Measurements from ENCODE around the gene PRDM9. TPM values are rescaled to one million over a fixed set of nuclear protein-coding genes. Genes with fewer than 3 reads are reported as not detected.

Gene PRDM9
- total and polyA plus RNA-seq, 11 donors: not detected

GRCh38 chr5:23466401-23466912 is 41.0 kb upstream of the PRDM9 start:
- intact Hi-C loops (cut with DNase I): no loop called here
- no peak for TF ChIP-seq POLR2A (IDR thresholded peaks at IDR 0.05)
- TF ChIP-seq CTCF (IDR thresholded peaks at IDR 0.05): no peak
- no peak for DNase-seq

GRCh38 chr5:23468658-23469057 is 38.8 kb upstream of the PRDM9 start:
- ATAC-seq (no peak), DNase-seq (no peak)
- Histone ChIP-seq H3K4me1 (no peaks in the 10 kb centered on the region), H3K9me3 (peaks cover 0 to 12% (median 4%) of the 10 kb centered on the region in 12 donors), H3K27ac (no peak overlapping the region), H3K27me3 (no peaks in the 10 kb centered on the region), H3K4me3 (no peak overlapping the region), H3K36me3 (no peaks in the 10 kb centered on the region)
- 78 to 81% (median 81%) methylated on average over 3 of the region's 3 CpGs for WGBS, 4 donors
- intact Hi-C loops (cut with DNase I): no loop called here
- TF ChIP-seq POLR2A (IDR thresholded peaks at IDR 0.05) (no peak), CTCF (IDR thresholded peaks at IDR 0.05) (no peak)

More at GRCh38 chr5:23466401-23466912, 41.0 kb upstream of the PRDM9 start:
- ATAC-seq: no peak
- peaks cover 0 to 12% (median 6%) of the 10 kb centered on the region in 12 donors for H3K9me3 ChIP-seq
- 6 to 28% (median 19%) methylated on average over 2 of the region's 2 CpGs for WGBS, 4 donors
- H3K27ac ChIP-seq: no peak overlapping the region
- H3K4me3 ChIP-seq: no peak overlapping the region
- H3K27me3 ChIP-seq: no peaks in the 10 kb centered on the region
- H3K4me1 ChIP-seq: no peaks in the 10 kb centered on the region
- no peaks in the 10 kb centered on the region for H3K36me3 ChIP-seq

- no peaks in the 10 kb centered on the region for H3K4me1 ChIP-seq
- H3K4me3 ChIP-seq: no peak overlapping the region
- peaks cover 0 to 4% (median 0%) of the 10 kb centered on the region in 12 donors for H3K9me3 ChIP-seq
- DNase-seq: no peak
- no peak for ATAC-seq
- H3K27ac ChIP-seq: no peak overlapping the region
- H3K36me3 ChIP-seq: no peaks in the 10 kb centered on the region
- H3K27me3 ChIP-seq: no peaks in the 10 kb centered on the region
- TF ChIP-seq POLR2A (IDR thresholded peaks at IDR 0.05) (no peak), CTCF (IDR thresholded peaks at IDR 0.05) (no peak)
- intact Hi-C loops (cut with DNase I): no loop called here
Measured at GRCh38 chr5:23473915-23474314, 33.5 kb upstream of the PRDM9 start.

GRCh38 chr5:23474315-23474714 is 33.1 kb upstream of the PRDM9 start:
- DNase-seq (no peak), ATAC-seq (no peak)
- Histone ChIP-seq H3K9me3 (peaks cover 0 to 4% (median 0%) of the 10 kb centered on the region in 12 donors), H3K27ac (no peak overlapping the region), H3K4me3 (no peak overlapping the region), H3K4me1 (no peaks in the 10 kb centered on the region), H3K27me3 (no peaks in the 10 kb centered on the region), H3K36me3 (no peaks in the 10 kb centered on the region)
- intact Hi-C loops (cut with DNase I): no loop called here
- WGBS, 4 donors: 23 to 33% (median 26%) methylated on average over 1 of the region's 1 CpG
- TF ChIP-seq POLR2A (IDR thresholded peaks at IDR 0.05) (no peak), CTCF (IDR thresholded peaks at IDR 0.05) (no peak)
